ENCODE data around the gene C16orf74. TPM values are rescaled to one million over a fixed set of nuclear protein-coding genes. Genes with fewer than 3 reads are reported as not detected.

Gene C16orf74
- total and polyA plus RNA-seq, 2 of the 13 experiments (the other 11 are each of a cell fraction or from before 2014, with no cell fraction given), result 0.13 to 0.29 TPM

GRCh38 chr16:85746460-85747215, 4.3 kb downstream of the C16orf74 start:
- Histone ChIP-seq H3K36me3 (replicated peaks in 1 of 2; ENCODE audit: control insufficient read depth in 1 of 2, insufficient read depth in 2 of 2, low read length in 2 of 2) (no peaks in the 10 kb centered on the region), H3K27ac (ENCODE audit: extremely low read length, insufficient read depth, low read length) (no peak overlapping the region), H3K27me3 (ENCODE audit: control insufficient read depth in 1 of 2, insufficient read depth in 2 of 2, low read length in 2 of 2) (peaks cover 11 to 26% of the 10 kb centered on the region in 2 experiments), H2AFZ (ENCODE audit: low read length) (no peak overlapping the region), H3K4me3 (replicated peaks in 1 of 3; ENCODE audit: insufficient read depth in 1 of 3, low read depth in 2 of 3, low read length in 3 of 3) (no peak overlapping the region), H3K9ac (ENCODE audit: insufficient read depth, low read depth, low read length) (no peak overlapping the region), H4K20me1 (ENCODE audit: insufficient read depth, low read length) (no peaks in the 10 kb centered on the region), H3K4me2 (ENCODE audit: low read depth, low read length) (no peak overlapping the region), H3K9me3 (ENCODE audit: low read length) (no peaks in the 10 kb centered on the region), H3K4me1 (ENCODE audit: insufficient read depth, low read length) (0 out of 2 replicates have a peak, but pooled peaks cover 11% of the 10 kb centered on the region), H3K79me2 (ENCODE audit: insufficient read depth, low read length) (no peaks in the 10 kb centered on the region)
- ATAC-seq, result no peak
- ChIA-PET POLR2A (no interaction called here), CTCF (ENCODE audit: low intra/inter-chr PET ratio, low total read pairs) (no interaction called here)
- in situ Hi-C loops (cut with HindIII; ENCODE audit: extremely low pct_ligation_motif_present, low pct_unique_long_range_greater_than_20kb) (no loop called here), intact Hi-C loops (cut with micrococcal nuclease; ENCODE audit: unreplicated experiment) (loop anchor here (5.0 kb wide), 1 partner anchor 909 kb away; no protein-coding TSS in a partner anchor)
- TF ChIP-seq ZNF563 (CRISPR knock-in tag; IDR thresholded peaks at IDR 0.05) (0 out of 2 replicates have a peak, but pooled peaks have one; percentile 21), GFI1 (CRISPR knock-in tag; IDR thresholded peaks at IDR 0.05; ENCODE audit: borderline replicate concordance) (no peak)
- WGBS (ENCODE audit: low lambda C conversion rate), result 60% methylated on average over 12 of the region's 13 CpGs
- no peak for FAIRE-seq
- DNase-seq (ENCODE audit: low spot score), result no peak
- BruUV-seq (replicated peaks), result no TSS peak

DNA sequence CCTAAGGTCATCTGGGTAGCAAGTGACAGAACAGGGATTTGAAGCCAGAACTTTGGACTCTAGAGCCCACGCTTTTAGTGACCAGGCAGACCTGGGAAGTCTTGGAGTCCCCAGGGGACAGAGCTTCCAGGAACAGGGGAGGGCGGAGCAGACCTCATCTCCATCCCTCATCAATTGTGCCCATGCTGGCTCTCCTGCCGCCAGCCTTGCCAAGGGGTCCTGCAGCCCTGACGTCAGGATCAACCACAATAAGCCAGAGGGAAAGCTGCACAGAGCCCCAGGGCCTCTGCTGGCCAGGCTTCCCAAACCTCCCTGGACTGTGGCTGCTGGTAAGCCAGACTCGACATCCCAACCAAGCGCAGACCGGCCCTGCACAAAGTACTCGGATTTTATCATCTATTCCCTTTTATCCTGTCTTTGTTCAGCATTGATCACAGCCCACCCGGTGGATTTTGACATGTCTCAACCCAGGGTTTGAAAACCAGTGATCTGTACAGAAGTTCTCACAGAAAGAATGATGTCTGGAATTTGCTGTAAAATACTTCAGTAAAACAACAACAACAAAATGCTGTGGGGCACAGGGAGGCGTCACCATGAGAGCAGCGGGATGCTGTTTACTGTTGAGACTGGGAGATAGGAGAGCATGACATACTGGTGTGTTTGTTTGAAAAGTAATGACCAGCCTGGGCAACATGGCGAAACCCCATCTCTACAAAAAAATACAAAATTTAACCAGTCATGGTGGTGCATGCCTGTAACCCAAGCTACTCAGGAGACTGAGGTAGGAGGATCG, 11.8 kb downstream of the C16orf74 start:
- no peak overlapping the region for H3K4me3 ChIP-seq (replicated peaks in 1 of 3; ENCODE audit: insufficient read depth in 1 of 3, low read depth in 2 of 3, low read length in 3 of 3)
- intact Hi-C loops (cut with micrococcal nuclease; ENCODE audit: unreplicated experiment) (no loop called here), in situ Hi-C loops (cut with HindIII; ENCODE audit: extremely low pct_ligation_motif_present, low pct_unique_long_range_greater_than_20kb) (no loop called here)
- H3K4me2 ChIP-seq (ENCODE audit: low read depth, low read length), result no peak overlapping the region
- DNase-seq (ENCODE audit: low spot score) (no peak), ATAC-seq (no peak), FAIRE-seq (no peak)
- BruUV-seq (replicated peaks), result no TSS peak
- H3K27ac ChIP-seq (ENCODE audit: extremely low read length, insufficient read depth, low read length), result no peak overlapping the region
- H4K20me1 ChIP-seq (ENCODE audit: insufficient read depth, low read length), result no peaks in the 10 kb centered on the region
- 41% methylated on average over 12 of the region's 13 CpGs for WGBS (ENCODE audit: low lambda C conversion rate)
- no peaks in the 10 kb centered on the region for H3K36me3 ChIP-seq (replicated peaks in 1 of 2; ENCODE audit: control insufficient read depth in 1 of 2, insufficient read depth in 2 of 2, low read length in 2 of 2)
- peaks cover 8 to 19% of the 10 kb centered on the region in 2 experiments; a peak in 4 of 5 replicates for H3K27me3 ChIP-seq (ENCODE audit: control insufficient read depth in 1 of 2, insufficient read depth in 2 of 2, low read length in 2 of 2)
- ChIA-PET POLR2A (no interaction called here), CTCF (ENCODE audit: low intra/inter-chr PET ratio, low total read pairs) (no interaction called here)
- no peak overlapping the region for H2AFZ ChIP-seq (ENCODE audit: low read length)
- no peaks in the 10 kb centered on the region for H3K9me3 ChIP-seq (ENCODE audit: low read length)
- H3K4me1 ChIP-seq (ENCODE audit: insufficient read depth, low read length), result peaks cover 13% of the 10 kb centered on the region
- no peaks in the 10 kb centered on the region for H3K79me2 ChIP-seq (ENCODE audit: insufficient read depth, low read length)
- no peak overlapping the region for H3K9ac ChIP-seq (ENCODE audit: insufficient read depth, low read depth, low read length)
- TF ChIP-seq FOXJ3 (CRISPR knock-in tag; IDR thresholded peaks at IDR 0.05; ENCODE audit: borderline replicate concordance) (no peak), SALL1 (CRISPR knock-in tag; IDR thresholded peaks at IDR 0.05) (no peak), SYNCRIP (IDR thresholded peaks at IDR 0.05; ENCODE audit: insufficient read depth, low read depth, low read length) (no peak), ZNF18 (CRISPR knock-in tag; IDR thresholded peaks at IDR 0.05; ENCODE audit: insufficient replicate concordance) (no peak), ZNF749 (CRISPR knock-in tag; IDR thresholded peaks at IDR 0.05; ENCODE audit: borderline replicate concordance) (no peak), ZSCAN30 (CRISPR knock-in tag; IDR thresholded peaks at IDR 0.05) (no peak)
